HG02840 (cell line): ENCODE measurements around the gene BAIAP3.

Source experiments
- ATAC-seq: cut with Tn5 transposase; IDR thresholded peaks from one replicate; pipeline ENCODE4 v1.9.1; 2021; ENCODE audit warnings: mild to moderate bottlenecking, moderate library complexity, moderate number of reproducible peaks; ENCODE audit not compliant: unreplicated experiment, low FRiP score

Gene BAIAP3

GRCh38 chr16:1330931-1331711 lies 2.3 kb upstream of the BAIAP3 start:
- no peak for ATAC-seq

GRCh38 chr16:1331712-1332617 lies 1.5 kb upstream of the BAIAP3 start:
- ATAC-seq = no peak

GRCh38 chr16:1332618-1333148 lies 762 bp upstream of the BAIAP3 start:
- ATAC-seq = no peak

DNA sequence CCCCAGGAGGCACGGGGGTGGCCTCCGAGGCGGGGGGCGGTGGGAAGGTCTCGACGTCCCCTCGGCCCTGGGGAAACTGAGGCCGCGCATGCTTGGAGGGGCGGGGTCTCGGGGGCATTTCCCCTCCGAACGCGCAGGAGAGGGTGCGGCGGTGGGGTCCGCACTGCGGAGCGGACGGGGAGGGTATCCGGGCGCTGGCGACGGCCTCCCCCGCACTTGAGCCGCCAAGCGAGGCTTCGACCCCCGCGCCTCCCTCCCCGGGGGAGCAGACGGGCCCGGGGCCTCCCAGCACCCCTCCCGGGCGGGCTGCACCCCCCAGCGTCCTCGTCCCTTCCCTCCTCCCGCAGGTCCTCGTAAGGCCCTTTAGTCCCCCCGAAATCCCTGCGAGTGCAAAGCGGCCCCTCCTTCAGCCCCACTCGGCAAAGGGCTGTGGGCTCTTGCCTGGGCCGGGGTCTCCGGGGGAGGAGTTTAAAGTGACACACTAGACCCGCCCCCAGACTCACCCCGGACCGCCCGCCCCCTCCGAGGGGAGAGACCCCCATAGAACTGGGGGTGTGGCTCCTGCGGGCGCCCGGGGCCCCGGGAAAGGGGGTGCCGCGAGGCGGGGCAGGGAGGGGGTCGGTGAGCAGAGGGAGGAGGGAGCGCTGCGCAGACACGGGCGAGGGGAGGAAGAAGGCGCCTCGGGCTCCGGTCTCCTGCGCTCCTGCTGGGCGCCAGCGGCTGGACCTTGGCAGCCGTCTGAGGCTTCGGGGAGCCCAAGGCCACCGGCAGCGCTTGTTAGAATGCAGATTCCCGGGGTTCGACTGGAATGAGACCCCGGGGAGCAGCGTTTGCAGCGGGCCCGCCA lies 632 bp downstream of the BAIAP3 start:
- no peak for ATAC-seq

- ATAC-seq = no peak
Measured at GRCh38 chr16:1334739-1335138, 1.3 kb downstream of the BAIAP3 start.

DNA sequence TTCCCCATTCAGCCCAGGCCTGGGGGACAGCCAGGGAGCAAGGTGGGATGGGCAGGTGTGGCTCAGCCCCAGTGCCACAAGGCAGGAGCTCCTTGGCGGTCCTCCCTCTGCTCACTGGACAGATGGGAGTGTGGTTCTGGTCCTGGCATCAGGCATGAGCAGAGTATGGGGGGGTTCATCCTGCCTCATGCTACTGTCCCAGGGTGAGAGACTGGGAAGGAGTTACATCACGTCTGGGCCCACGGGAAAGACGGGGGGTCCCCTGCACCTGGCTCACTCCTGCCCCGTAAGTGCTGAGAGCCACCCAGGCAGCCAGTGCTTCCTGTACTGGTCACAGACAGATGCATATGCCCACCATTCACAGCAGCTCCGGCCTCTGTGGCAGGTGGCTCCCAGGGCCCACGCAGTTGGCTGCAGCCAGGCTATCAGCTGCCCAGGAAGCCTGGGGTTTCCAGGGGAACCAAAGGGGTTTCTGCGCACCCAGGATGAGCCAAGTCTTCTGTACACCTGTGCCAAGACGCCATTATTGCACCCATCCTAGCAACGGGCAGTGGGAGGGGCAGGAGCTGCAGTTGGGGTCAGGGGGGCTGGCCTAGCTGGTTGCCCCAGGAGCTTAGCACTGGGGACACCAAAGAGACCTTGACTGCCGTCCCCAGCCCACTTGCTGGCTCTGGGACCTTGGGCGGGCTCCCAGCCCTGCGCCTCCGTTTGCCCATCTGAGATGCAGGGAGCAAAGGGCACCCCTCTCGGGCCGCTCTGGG lies 1.9 kb downstream of the BAIAP3 start:
- ATAC-seq = no peak

DNA sequence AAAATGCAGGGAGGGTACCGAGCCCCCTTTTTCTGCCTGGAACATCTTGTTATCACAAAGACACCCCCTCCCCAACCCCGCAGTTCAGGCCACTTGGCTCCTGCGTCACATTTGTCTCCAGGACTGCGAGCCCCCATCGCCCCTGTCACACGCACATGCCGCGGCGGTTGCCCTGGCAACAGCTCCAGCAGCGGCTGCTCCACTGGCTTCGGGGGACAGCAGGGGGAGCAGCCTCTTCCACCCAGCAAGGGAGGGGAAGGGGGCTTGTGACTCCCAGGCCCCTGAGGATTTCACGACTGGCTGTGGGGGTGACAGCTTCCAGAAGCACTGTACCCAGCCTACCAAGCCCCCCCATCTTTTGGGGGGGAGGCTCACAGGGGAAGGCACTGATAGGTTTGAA lies 2.6 kb downstream of the BAIAP3 start:
- no peak for ATAC-seq

DNA sequence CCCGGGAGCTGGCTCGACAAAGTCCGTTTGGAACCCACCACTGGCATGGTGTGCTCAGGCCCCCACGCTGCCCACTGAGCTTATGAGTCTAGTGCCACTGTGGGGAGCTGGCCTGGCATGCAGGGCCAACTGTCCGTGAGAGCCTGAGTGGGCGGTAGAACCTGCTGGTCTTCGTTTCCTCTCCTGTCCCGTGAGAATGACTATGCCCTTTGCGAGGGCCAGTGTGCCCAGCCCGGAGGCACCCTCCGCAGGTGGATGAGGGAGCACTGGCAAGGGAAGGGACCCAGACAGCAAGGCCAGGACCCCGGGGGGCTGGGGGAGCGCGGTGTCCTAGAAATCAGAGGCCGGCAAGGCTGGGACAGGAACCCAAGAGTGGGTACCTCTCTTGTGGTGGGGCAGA lies 3.2 kb downstream of the BAIAP3 start:
- no peak for ATAC-seq

DNA sequence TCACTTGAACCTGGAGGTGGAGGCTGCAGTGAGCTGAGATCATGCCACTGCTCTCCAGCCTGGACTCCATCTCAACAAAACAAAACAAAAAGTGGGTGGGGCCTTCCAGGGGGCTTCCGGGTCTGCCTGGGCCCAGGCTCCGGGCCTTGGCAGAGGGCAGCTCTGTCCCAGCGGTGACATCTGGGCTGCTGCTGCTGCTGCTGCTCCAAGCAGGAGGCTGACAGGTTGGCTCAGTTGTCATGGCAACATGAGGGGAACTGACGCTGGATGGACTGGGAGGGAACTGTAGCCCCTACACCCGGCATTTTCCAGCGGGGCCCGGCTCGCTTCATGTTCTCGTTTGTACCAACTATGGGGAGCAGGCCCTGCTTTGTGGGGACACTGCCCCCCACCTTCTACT lies 4.0 kb downstream of the BAIAP3 start:
- no peak for ATAC-seq

GRCh38 chr16:1338119-1338730 lies 4.8 kb downstream of the BAIAP3 start:
- no peak for ATAC-seq

DNA sequence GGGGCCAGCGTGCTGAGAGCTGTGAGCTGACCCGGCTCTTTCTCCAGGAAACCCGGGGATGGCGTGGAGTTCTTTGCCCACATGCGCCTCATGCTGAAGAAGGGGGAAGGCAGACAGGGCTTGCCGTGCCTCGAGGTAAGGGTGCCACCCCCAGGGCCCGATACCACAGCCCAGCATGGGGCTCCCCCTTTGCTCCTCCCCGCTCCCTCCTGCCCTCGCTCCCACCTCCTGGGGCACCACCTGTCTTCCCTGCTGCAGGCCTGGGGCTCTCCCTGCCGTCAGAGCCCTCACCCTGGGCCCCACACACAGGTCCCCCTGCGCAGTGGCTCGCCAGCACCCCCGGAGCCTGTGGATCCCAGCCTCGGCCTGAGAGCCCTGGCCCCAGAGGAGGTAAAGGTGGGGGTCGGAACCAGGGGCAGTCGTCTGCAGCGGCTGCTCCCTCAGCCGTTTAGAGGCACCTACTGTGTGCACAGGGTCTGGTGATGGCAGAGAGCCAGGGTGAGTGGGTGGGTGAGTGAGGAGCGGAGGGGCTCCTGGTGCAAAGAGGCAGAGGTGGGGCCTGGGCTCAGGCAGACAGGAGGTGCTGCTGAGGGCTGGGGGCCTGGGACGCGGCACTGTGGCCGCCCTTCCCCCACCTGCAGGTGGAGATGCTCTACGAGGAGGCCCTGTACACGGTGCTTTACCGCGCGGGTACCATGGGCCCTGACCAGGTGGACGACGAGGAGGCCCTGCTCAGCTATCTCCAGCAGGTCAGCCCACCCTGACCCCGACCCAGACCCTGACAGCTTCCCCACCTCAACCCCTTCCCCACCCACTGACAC lies 5.6 kb downstream of the BAIAP3 start:
- ATAC-seq = no peak

DNA sequence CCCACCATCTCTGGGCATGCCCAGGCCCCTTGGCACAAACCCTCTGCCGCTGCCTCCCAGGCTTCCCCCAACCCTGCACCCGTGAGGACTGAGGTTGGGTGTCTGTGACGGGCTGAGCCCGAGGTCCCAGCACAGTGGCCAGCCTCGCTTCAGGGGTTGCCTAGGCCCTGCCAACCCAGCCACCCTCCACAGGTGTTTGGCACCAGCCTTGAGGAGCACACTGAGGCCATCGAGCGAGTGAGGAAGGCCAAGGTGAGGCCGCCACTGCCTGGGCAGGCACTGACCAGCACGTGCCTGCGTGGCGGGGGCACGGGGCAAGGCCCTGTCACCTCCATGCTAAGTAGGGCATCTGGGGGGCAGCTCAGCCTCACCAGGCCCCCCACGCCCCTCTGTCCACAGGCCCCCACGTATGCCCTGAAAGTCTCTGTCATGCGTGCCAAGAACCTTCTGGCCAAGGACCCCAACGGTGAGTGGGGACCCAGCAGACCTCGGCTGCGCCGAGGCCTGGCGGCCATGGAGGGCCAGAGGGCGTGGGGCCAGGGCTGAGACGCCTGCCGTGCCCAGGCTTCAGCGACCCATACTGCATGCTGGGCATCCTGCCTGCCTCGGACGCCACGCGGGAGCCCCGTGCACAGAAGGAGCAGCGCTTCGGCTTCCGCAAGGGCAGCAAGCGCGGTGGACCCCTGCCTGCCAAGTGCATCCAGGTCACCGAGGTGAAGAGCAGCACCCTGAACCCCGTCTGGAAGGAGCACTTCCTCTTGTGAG lies 7.5 kb downstream of the BAIAP3 start:
- ATAC-seq = no peak

GRCh38 chr16:1341495-1342420 lies 8.3 kb downstream of the BAIAP3 start:
- no peak for ATAC-seq

GRCh38 chr16:1342526-1343427 lies 9.3 kb downstream of the BAIAP3 start:
- ATAC-seq = peak; percentile 64

DNA sequence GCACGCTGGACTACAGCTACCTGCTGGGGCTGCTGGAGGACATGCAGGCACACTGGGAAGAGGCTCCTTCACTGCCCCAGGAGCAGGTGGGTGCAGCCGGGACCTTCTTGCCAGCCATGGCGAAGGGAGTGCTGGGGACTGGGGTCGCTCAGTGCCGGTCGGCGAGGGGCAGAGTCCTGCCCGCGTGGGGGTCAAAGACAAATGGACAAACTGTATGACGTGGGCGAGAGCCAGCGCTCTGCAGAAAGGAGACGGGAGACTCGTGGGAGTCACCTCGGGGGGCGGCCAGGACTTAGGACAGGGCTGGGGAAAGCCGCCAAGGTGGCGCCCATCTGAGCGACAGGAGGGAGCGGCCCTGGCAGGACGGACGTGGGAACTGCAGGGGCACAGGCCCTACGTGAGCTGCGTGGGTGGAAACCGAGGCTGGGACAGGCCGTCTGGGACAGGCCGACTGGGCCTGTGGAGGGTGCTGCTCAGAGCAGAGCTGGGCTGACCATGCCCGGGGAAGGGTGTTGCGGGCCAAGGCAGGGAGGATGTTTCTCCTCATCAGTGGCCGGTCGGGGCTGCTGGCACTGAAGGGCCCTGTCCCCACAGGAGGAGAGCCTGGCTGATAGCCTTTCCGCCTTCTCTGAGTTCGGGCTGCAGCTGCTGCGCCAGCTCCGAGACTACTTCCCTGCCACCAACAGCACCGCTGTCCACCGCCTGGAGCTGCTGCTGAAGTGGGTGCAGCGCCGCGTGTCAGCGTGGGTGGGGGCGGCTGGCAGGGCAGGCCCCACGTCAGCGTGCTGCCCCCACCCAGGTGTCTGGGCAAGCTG lies 10.2 kb downstream of the BAIAP3 start:
- no peak for ATAC-seq
